GM11168 (cell line): ENCODE results near the gene RAB27B.

ENCODE experiments used
- in situ Hi-C: fragments of 300-500 bp; cut with MboI; formaldehyde crosslinking; loops from one replicate; pipeline ENCODE4 v1.12.0; 2022; ENCODE audit warnings: low sequenced_read_pairs; ENCODE audit not compliant: unreplicated experiment

The RAB27B gene

GRCh38 chr18:54905629-54906028, 77.4 kb downstream of the RAB27B start:
- in situ Hi-C loops, result no loop called here

- in situ Hi-C loops, result no loop called here
These were observed 78.3 kb downstream of the RAB27B start for GRCh38 chr18:54906331-54907185.

GRCh38 chr18:54909538-54909937, 81.3 kb downstream of the RAB27B start:
- in situ Hi-C loops, result no loop called here

GRCh38 chr18:54910161-54910919, 82.1 kb downstream of the RAB27B start:
- in situ Hi-C loops, result no loop called here

GRCh38 chr18:54911551-54911950, 83.3 kb downstream of the RAB27B start:
- in situ Hi-C loops, result no loop called here

- in situ Hi-C loops, result no loop called here
These were observed 86.5 kb downstream of the RAB27B start for GRCh38 chr18:54914816-54915215.

- in situ Hi-C loops, result no loop called here
These were observed 88.2 kb downstream of the RAB27B start for GRCh38 chr18:54916507-54916906.

GRCh38 chr18:54918060-54918459, 89.8 kb downstream of the RAB27B start:
- in situ Hi-C loops, result no loop called here

GRCh38 chr18:54919412-54919811, 91.1 kb downstream of the RAB27B start:
- in situ Hi-C loops, result no loop called here

GRCh38 chr18:54923339-54923956, 95.2 kb downstream of the RAB27B start:
- in situ Hi-C loops, result no loop called here

- in situ Hi-C loops, result no loop called here
These were observed 96.7 kb downstream of the RAB27B start for GRCh38 chr18:54924948-54925347.

- in situ Hi-C loops, result no loop called here
These were observed 98.5 kb downstream of the RAB27B start for GRCh38 chr18:54926593-54927325.

GRCh38 chr18:54928236-54928635, 100.0 kb downstream of the RAB27B start:
- in situ Hi-C loops, result no loop called here

GRCh38 chr18:54931152-54931551, 102.9 kb downstream of the RAB27B start:
- in situ Hi-C loops, result no loop called here

GRCh38 chr18:54932472-54932871, 104.2 kb downstream of the RAB27B start:
- in situ Hi-C loops, result no loop called here

GRCh38 chr18:54938506-54938905, 110.2 kb downstream of the RAB27B start:
- in situ Hi-C loops, result no loop called here

GRCh38 chr18:54939361-54939917, 111.2 kb downstream of the RAB27B start:
- in situ Hi-C loops, result no loop called here

- in situ Hi-C loops, result no loop called here
These were observed 113.9 kb downstream of the RAB27B start for GRCh38 chr18:54942144-54942543.

- in situ Hi-C loops, result no loop called here
These were observed 114.3 kb downstream of the RAB27B start for GRCh38 chr18:54942569-54942968.
